Inferior parietal cortex (tissue), 1 donor: ENCODE data around the gene PARD3.
A peak's percentile ranks its signal among the peaks of the same experiment; 100 is the strongest.
"Not testable (repeated sequence)": the region's sequence is repeated elsewhere in the genome, so short reads cannot be mapped to it uniquely, and the experiment has no call there.

Experiments used
- DNase-seq: peaks from one replicate; pipeline ENCODE4 v3.0.0-alpha.2; 2016; ENCODE audit errors: extremely low spot score

PARD3 gene

GRCh38 chr10:34742456-34742855 lies 72.6 kb downstream of the PARD3 start:
- no peak for DNase-seq

DNA sequence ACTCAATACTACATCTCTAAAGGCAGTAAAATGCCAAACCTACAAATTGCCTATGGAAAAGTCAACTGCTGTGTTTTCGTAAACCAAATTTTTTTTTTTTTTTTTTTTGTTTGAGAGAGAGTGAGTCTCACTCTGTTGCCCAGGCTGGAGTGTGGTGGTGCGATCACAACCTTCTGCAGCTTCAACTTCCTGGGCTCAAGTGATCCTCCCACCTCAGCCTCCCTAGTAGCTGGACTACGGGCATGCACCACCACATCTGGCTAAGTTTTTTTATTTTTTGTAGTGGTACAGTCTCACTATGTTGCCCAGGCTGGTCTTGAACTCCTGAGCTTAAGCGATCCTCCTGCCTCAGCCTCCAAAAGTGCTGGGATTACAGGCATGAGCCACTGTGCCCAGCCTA lies 74.0 kb downstream of the PARD3 start:
- not testable (repeated sequence) for DNase-seq

DNA sequence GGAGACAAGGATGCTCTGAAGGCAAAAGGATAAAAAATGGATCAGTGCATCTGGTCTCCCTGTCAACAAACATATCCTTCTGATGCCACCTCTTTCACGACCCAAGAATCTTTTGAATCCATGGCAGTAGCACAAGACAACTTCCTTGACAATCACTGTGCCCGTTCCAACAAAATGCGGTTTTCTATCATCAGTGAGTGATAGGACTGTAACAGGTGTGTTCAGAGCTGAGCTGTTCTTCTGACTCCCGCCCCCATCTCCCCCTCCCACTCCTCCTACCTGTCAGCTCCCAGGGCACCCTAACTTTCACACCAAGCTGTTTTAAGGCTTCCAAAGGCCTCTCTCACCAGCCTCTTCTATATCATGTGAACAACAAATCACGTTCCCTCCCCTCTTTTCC lies 74.8 kb downstream of the PARD3 start:
- no peak for DNase-seq

GRCh38 chr10:34739915-34740314 lies 75.2 kb downstream of the PARD3 start:
- DNase-seq, result no peak

DNA sequence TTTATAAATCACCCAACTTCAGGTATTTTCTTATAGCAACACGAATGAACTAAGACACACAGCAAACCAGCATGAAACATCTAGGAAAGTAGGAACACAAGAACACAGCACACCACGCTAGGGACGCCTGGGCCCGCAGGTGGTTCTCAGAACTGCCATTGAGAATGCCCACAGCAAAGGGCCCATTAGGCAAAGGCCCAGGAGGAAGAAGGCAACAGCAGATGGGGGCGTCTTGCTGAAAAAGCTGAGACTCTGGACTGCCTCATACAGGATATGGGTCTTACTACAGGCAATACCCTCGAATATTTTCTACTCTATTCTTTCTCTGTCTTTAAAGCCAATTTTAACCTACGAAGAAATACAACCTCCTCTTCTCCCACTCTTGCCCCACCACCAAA lies 77.3 kb downstream of the PARD3 start:
- DNase-seq, result no peak

DNA sequence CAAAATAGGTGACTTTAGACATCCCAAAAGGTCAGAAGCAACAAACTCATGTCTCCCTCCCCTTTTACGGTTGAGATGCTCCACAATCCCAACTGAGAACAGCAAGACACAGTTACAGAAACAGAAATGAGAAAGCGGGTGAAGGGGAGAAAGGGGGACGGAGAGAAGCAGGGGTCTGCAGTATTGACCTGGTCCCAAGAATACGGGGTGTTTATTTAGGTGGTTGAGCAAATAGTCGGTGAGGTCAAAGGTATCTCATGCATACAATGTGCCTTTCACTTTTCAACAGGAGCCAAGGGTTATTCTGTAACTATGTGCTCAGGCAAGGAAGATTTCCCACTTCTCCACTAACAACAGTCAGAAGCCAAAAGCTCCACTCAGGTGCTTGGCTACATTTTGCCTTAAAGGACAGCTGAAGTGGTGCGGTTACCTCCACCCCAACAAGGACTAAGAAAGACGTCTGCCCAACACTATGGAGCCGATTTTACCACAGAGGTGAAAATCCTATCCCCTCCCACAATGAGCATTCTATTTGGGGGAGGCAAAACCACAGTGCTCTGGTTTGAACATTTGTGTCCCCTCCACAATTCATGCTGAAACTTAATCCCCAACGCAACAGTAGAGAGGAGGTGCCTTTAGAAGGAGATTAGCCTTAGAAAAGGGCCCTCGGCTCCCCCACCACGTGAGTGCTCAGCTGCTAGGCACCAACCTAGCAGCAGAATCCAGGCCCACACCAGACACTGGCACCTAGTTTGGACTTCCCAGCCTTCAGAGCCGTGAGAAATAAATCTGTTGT lies 77.9 kb downstream of the PARD3 start:
- no peak for DNase-seq

- no peak for DNase-seq
These were observed 80.2 kb downstream of the PARD3 start for GRCh38 chr10:34734918-34735317.

GRCh38 chr10:34732926-34733325 lies 82.2 kb downstream of the PARD3 start:
- DNase-seq, result no peak

DNA sequence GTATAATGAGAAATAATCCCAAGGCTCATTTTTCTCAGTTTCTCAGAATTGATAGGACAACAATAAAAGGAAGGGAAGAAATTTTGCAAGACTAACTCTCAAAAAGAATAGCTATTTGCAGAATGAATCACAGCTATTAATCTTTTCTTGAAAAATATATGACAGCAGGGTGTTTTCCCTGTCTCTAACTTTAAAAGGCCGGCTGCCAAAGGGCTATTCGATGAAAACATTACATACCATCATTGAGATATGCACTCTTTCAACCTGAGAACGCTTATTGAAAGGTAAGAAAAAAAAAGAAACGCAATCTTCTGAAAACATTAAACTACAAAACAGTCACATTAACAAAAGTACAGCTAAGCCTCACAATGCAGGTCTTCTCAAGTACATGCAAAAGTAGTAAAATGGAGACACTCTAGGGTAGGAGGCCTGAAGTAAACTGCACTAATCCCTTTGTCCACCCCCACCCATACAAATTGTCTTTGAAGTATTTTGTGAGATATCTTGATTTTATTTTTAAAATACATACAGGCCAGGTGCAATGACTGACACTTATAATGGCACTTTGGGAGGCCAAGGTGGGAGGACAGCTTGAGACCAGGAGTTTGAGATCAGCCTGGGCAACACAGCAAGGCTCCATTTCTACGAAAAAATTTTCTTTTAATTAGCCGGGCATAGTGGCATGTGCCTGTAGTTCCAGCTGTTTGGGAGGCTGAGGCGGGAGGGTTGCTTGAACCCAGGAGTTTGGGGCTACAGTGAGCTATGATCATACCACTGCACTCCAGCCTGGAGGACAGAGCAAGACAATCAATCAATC lies 83.0 kb downstream of the PARD3 start:
- DNase-seq, result no peak

- DNase-seq, result no peak
These were observed 83.9 kb downstream of the PARD3 start for GRCh38 chr10:34731213-34731612.

DNA sequence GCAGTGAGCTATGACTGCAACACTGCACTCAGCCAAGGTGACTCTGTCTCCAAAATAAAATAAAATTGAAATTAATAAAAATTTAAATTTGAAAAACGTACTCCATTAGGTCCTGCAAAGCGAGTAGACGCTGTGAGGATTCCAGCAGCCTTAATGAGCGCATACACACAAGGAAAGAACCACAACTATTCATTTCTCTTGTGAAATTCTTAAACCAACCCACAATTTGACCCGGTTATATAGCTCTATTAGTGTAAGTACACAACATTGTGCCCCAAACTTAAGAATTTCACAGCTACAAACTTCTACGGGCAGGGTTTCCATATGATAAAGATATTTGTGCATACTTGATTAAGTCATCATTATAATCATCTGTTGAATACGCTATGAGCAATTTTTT lies 84.4 kb downstream of the PARD3 start:
- DNase-seq, result no peak

DNA sequence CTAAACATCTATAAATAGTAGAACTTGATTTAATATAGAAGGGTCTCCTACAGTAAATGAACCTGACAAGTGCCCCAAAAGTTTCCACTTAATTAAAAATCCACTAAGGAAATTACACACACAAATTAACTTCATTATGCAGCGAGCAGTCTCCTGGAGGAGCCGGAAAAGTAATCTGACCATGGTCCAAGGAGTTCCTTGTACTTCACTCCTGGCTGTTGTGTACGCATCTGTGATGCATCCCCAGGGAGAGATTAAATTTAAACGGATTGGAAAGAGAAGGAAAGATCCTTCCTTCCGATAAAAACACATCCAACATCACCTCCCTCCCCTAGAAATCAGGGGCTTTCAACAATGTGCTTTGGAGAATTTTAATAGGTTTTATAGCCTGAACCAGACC lies 85.5 kb downstream of the PARD3 start:
- no peak for DNase-seq

- DNase-seq, result no peak
These were observed 86.7 kb downstream of the PARD3 start for GRCh38 chr10:34728361-34728760.

- DNase-seq, result no peak
These were observed 87.5 kb downstream of the PARD3 start for GRCh38 chr10:34727595-34728033.

DNA sequence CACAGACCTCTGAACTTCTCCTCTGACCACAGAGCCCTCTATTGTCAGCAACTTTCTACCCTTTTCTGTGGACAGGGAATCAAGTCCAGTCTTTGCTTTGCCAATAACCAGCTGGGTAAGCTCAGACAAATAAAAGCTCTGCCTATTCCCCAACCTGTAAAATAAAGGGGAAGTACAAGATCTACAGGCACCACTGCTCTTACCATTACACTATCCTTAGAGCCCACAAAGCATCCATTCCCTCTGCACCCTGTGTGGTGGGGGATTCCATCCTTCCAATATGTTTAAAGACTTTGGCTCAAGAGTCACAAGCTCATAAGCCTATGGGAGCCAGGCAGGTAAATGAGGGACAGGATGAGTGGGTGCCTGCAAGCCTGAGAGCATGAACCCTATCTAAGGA lies 88.2 kb downstream of the PARD3 start:
- no peak for DNase-seq

- DNase-seq, result peak; percentile 56
These were observed 91.3 kb downstream of the PARD3 start for GRCh38 chr10:34723750-34724149.

GRCh38 chr10:34722404-34722803 lies 92.7 kb downstream of the PARD3 start:
- DNase-seq, result no peak

- no peak for DNase-seq
These were observed 93.8 kb downstream of the PARD3 start for GRCh38 chr10:34721208-34721840.

GRCh38 chr10:34719746-34720145 lies 95.3 kb downstream of the PARD3 start:
- DNase-seq, result no peak

- no peak for DNase-seq
These were observed 95.8 kb downstream of the PARD3 start for GRCh38 chr10:34719328-34719727.

DNA sequence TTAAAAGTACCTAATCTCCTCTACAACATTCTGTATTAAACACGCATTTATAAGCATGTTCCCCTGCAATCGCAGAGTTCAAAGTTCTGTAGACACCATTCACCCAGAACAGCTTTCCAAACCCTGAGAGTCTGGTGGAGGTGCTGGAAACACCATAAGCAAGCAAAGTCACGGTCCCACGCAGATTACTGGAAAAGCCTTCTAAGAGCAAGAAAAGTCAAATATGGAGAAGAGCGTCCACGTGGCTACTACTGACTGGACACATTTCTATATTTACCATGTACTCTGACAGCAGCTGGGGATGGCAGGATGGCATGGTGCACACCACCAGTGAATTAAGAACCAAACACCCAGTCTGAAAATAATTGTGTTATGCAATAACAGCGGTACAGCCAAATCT lies 97.7 kb downstream of the PARD3 start:
- no peak for DNase-seq

GRCh38 chr10:34716958-34717357 lies 98.1 kb downstream of the PARD3 start:
- no peak for DNase-seq

DNA sequence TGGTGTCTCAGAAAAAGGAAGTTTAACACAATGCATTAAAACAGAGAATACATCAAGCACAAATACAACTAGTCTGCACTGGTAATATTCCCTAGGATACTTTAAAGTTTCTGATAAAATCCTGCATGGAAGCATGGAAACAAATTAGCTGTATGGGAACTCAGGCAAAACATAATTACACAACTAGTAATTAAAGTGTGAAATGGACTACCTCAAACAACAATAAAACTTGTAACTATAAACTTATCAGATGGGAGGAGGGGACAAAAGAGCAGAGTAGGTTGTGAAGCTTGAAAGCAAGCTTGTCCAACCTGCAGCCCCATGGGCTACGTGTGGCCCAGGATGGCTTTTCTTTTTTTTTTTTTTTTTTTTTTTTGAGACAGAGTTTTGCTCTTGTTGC lies 98.9 kb downstream of the PARD3 start:
- no peak for DNase-seq
